ENCODE results near the gene WFS1.

Gene WFS1

GRCh38 chr4:6239968-6240367 is 29.7 kb upstream of the WFS1 start:
- DNase-seq (ENCODE audit: low read depth in 1 of 2, low spot score in 1 of 2), result no peak
- TF ChIP-seq JUND (IDR thresholded peaks at IDR 0.05; ENCODE audit: low read depth), result no peak
- in situ Hi-C loops (cut with HindIII; ENCODE audit: low pct_unique_long_range_greater_than_20kb, low sequenced_read_pairs), result no loop called here

- in situ Hi-C loops (cut with HindIII; ENCODE audit: low pct_unique_long_range_greater_than_20kb, low sequenced_read_pairs), result no loop called here
- no peak for DNase-seq (ENCODE audit: low read depth in 1 of 2, low spot score in 1 of 2)
- no peak for TF ChIP-seq JUND (IDR thresholded peaks at IDR 0.05; ENCODE audit: low read depth)
Observed at GRCh38 chr4:6241062-6241845, 28.4 kb upstream of the WFS1 start.

- no peak for DNase-seq (ENCODE audit: low read depth in 1 of 2, low spot score in 1 of 2)
- no peak for TF ChIP-seq JUND (IDR thresholded peaks at IDR 0.05; ENCODE audit: low read depth)
- in situ Hi-C loops (cut with HindIII; ENCODE audit: low pct_unique_long_range_greater_than_20kb, low sequenced_read_pairs), result no loop called here
Observed at GRCh38 chr4:6242271-6243029, 27.2 kb upstream of the WFS1 start.

DNA sequence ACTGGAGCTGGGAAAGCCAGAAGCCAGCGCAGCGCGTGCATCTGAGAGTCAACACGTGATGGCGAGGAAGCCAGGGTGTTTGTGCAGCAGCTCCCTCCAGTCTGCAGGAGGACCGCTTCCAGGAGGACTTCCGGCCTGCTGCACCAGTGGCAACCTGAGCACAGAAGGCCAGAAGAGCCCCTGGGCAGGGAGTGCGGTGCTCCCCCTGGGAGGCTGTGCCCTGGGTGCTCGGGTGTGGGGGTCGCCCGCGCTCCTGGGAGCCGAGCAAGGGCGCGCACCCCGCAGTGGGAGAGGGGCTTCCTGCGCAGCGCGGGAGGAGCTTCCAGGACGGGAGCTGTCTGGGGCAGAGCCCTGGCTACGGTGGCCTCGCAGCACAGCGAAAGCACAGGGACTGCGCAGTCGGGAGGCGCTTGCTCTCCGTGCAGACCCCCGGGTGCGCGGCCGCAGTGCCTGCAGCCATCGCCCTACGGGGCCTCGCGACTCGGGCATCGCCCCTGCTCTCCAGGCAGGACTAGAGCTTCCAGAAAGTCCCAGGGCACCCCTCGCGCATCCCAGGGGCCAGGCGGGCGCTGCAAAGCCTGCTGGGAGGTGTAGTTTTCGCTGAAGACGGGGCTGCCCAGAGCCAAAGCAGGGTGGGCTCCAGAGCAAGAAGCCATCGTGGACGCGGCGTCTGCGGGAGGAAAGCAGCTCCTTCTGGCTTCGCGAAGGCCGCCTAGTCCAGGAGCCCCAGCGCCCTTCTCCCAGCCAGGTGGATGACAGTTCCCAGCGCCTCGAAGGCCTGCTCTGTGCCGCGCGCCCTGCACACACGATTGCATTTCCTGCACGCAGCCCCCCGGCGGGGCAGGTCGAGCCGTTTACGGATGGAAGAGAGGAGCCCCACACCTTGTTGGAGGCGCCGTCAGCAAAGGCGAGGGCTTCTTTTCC is 24.1 kb upstream of the WFS1 start:
- no peak for DNase-seq (ENCODE audit: low read depth in 1 of 2, low spot score in 1 of 2)
- in situ Hi-C loops (cut with HindIII; ENCODE audit: low pct_unique_long_range_greater_than_20kb, low sequenced_read_pairs), result no loop called here

DNA sequence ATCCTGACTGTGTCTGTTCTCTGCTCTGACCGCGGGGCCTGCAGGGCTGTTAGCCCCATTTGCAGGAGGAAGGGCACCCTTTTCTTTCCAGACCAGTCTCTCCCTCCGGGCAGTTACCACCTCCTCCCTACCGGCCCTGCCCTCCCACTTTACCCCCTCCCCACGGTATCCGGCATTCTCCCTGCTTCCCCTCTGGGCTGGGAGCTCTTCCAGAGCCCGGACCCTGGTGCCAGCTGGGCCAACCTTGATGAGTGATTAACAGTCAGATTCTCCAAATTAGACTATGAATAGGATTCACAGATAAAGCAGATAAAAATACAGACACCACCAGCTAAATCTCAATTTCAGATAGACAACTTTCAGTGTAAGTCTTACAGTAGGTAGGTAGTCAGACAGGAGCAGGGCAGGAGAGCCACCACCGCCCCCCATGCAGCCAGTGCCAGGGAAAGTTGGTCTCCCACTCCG is 23.4 kb upstream of the WFS1 start:
- TF ChIP-seq JUND (IDR thresholded peaks at IDR 0.05; ENCODE audit: low read depth), result no peak
- in situ Hi-C loops (cut with HindIII; ENCODE audit: low pct_unique_long_range_greater_than_20kb, low sequenced_read_pairs), result no loop called here
- DNase-seq (ENCODE audit: low read depth in 1 of 2, low spot score in 1 of 2), result no peak

More for the DNA sequence above, 24.1 kb upstream of the WFS1 start:
- no peak for TF ChIP-seq JUND (IDR thresholded peaks at IDR 0.05; ENCODE audit: low read depth)

DNA sequence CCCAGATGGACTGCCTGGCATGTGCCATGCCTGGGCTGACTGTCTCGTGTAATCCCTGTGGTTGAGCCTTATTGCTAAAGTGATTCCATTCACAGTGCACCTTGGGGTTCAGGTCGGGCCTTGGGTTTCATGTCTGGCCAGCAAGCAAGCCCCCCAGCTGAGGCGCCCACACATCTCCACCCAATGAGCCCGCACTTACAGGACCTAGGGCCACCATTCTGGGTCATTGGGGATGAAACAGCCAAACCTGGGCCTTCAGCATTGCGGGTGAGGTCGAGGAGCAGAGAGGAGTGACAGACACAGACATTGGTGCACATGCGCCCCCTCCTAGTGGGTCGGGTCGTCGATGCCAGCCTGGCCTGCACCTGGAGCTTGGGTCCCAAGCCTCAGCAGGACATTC is 21.3 kb upstream of the WFS1 start:
- TF ChIP-seq JUND (IDR thresholded peaks at IDR 0.05; ENCODE audit: low read depth), result no peak
- in situ Hi-C loops (cut with HindIII; ENCODE audit: low pct_unique_long_range_greater_than_20kb, low sequenced_read_pairs), result no loop called here
- no peak for DNase-seq (ENCODE audit: low read depth in 1 of 2, low spot score in 1 of 2)

DNA sequence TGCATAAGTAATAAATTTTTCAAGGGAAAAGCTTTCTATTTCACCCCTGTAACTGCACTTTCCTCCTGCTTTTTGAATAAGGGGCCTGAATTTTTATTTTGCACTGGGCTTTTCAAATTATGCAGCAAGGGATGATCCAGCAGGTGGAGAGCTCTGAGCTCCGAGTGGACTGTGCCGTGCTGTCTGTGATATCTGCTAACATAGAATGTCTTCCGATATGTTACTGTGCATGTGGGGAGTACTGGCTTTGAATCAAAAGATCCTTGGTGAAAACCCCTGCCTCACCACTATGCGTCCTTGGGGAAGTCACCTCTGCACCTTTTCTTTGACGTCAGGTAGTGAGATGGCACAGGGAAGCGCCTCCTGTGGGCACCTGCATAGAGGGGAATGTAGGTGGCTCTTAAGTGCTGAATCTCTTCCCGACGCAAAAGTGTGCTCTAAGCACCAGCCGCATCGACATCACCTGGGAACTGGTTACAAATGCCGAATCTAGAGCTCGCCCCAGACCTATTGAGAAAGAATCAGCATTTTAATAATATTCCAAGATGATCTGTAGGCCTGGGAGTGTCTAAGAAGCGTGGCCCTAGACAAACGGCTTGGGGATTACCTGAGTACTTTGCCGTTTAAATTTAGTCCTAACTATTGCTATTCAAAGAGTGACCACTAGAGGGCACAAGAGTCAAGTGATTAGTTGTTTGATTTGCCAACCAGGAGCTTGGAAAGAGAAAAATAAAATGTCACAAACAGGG is 19.2 kb upstream of the WFS1 start:
- DNase-seq (ENCODE audit: low read depth in 1 of 2, low spot score in 1 of 2), result peak; percentile 76 to 87
- in situ Hi-C loops (cut with HindIII; ENCODE audit: low pct_unique_long_range_greater_than_20kb, low sequenced_read_pairs), result no loop called here
- no peak for TF ChIP-seq JUND (IDR thresholded peaks at IDR 0.05; ENCODE audit: low read depth)

GRCh38 chr4:6250984-6251295 is 18.7 kb upstream of the WFS1 start:
- in situ Hi-C loops (cut with HindIII; ENCODE audit: low pct_unique_long_range_greater_than_20kb, low sequenced_read_pairs), result no loop called here

GRCh38 chr4:6251365-6251764 is 18.3 kb upstream of the WFS1 start:
- TF ChIP-seq JUND (IDR thresholded peaks at IDR 0.05; ENCODE audit: low read depth), result no peak
- in situ Hi-C loops (cut with HindIII; ENCODE audit: low pct_unique_long_range_greater_than_20kb, low sequenced_read_pairs), result no loop called here
- no peak for DNase-seq (ENCODE audit: low read depth in 1 of 2, low spot score in 1 of 2)

More at GRCh38 chr4:6250984-6251295, 18.7 kb upstream of the WFS1 start:
- no peak for TF ChIP-seq JUND (IDR thresholded peaks at IDR 0.05; ENCODE audit: low read depth)
- no peak for DNase-seq (ENCODE audit: low read depth in 1 of 2, low spot score in 1 of 2)

DNA sequence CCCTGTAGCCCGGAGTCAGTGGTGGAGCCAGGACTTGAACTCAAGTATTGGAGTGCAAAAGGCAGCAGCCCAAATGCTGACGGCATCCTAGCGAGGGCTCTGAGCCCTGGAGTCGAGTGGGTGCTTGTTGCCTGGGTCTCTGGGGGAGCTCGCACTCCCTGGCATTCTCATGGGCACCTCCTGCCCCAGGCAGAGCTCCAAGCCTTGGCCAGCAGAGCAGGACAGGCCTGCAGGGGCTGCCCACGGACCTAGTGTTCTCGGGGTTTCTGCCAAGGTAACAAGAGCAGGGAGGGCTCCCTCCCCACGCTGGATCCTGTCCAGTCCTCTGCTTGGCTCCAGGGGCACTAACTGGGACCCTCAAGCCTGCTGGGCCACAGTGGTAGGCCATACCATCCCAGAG is 17.6 kb upstream of the WFS1 start:
- DNase-seq (ENCODE audit: low read depth in 1 of 2, low spot score in 1 of 2), result no peak
- TF ChIP-seq JUND (IDR thresholded peaks at IDR 0.05; ENCODE audit: low read depth), result no peak
- in situ Hi-C loops (cut with HindIII; ENCODE audit: low pct_unique_long_range_greater_than_20kb, low sequenced_read_pairs), result no loop called here

DNA sequence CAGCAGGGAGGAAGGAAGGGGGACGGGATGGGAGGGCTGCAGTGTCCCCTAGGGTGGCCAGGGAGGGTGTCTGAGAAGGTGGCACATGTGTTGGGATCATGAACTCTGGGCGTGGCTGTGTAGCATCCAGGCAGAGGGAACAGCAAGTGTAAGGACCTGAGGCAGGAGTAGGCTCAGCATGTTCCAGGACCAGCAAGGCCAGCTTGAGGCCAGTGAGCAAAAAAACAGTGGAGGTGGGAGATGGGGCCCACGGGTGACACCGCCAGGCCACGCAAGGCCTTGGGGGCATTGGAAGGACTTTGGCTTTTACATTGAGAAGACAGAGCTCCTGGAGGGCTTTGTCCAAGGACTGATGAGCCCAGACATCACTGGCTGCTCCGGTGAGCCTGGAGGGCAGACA is 16.5 kb upstream of the WFS1 start:
- TF ChIP-seq JUND (IDR thresholded peaks at IDR 0.05; ENCODE audit: low read depth), result no peak
- in situ Hi-C loops (cut with HindIII; ENCODE audit: low pct_unique_long_range_greater_than_20kb, low sequenced_read_pairs), result no loop called here
- DNase-seq (ENCODE audit: low read depth in 1 of 2, low spot score in 1 of 2), result no peak

DNA sequence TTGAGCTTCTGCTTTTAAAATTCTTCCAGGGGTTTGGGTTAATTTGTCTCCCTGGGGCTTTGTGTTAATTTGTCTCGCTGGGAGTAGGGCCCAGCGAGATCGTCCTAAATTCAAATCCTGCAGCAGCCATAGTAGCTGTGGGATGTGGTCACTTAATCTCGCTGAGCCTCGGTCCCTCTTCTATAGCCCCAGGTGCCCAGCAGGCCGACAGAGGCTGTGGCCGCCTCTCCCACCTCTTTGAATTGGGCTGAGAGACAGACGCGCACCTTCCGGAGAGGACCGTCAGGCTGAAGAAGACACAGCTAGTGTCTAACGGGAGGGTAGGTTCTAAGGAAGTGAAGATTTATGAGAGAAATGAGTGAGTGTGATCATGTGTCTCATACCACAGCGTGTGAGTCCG is 15.7 kb upstream of the WFS1 start:
- TF ChIP-seq JUND (IDR thresholded peaks at IDR 0.05; ENCODE audit: low read depth), result no peak
- DNase-seq (ENCODE audit: low read depth in 1 of 2, low spot score in 1 of 2), result no peak
- in situ Hi-C loops (cut with HindIII; ENCODE audit: low pct_unique_long_range_greater_than_20kb, low sequenced_read_pairs), result no loop called here

All from T47D (cell line).